HFFc6 (cell line): Measurements from ENCODE around the gene C10orf90. TPM values are rescaled to one million over a fixed set of nuclear protein-coding genes. Genes with fewer than 3 reads are reported as not detected.

ENCODE experiments used
- DNase-seq: peaks from one replicate; pipeline ENCODE4 v3.0.0-alpha.2; 2018
- H3K27ac Mint-ChIP-seq: 2 replicates; pipeline ENCODE4 v1.8.0; 2020; ENCODE audit warnings: mild to moderate bottlenecking, mixed read lengths
- H3K27me3 Mint-ChIP-seq: 2 replicates; pipeline ENCODE4 v1.8.0; 2021; ENCODE audit warnings: mild to moderate bottlenecking, moderate library complexity, mixed read lengths; ENCODE audit not compliant: insufficient read depth
- H3K36me3 Mint-ChIP-seq: 2 replicates; pipeline ENCODE4 v1.8.0; 2021; ENCODE audit warnings: low read depth, mixed read lengths
- H3K4me1 Mint-ChIP-seq: 2 replicates; pipeline ENCODE4 v1.8.0; 2020; ENCODE audit warnings: low read depth, mixed read lengths
- H3K4me3 Mint-ChIP-seq: 2 replicates; pipeline ENCODE4 v1.8.0; 2020; ENCODE audit warnings: mild to moderate bottlenecking, moderate library complexity, mixed read lengths
- H3K9me3 Mint-ChIP-seq: 2 replicates; pipeline ENCODE4 v1.8.0; 2020; ENCODE audit warnings: mild to moderate bottlenecking, mixed read lengths
- CTCF ChIP-seq: fragments of 200-600 bp; sonication (generic); IDR thresholded peaks from 2 replicates; pipeline ENCODE4 v1.5.0; 2021; ENCODE audit warnings: antibody characterized with exemption, mild to moderate bottlenecking
- total RNA-seq, 6 experiments: library from RNA; stranded (reverse); fragmentation: NEBNext Ultra II Directional; extraction: Animal tissue kit (Norgen Biotek cat#: 25700); gene quantifications; 2 replicates in 1 of 6; 3 replicates in 5 of 6; pipeline ENCODE4 v1.2.3, GENCODE V29; 2021

Gene C10orf90
- total RNA-seq, 6 experiments from 2014 or later = not detected

DNA sequence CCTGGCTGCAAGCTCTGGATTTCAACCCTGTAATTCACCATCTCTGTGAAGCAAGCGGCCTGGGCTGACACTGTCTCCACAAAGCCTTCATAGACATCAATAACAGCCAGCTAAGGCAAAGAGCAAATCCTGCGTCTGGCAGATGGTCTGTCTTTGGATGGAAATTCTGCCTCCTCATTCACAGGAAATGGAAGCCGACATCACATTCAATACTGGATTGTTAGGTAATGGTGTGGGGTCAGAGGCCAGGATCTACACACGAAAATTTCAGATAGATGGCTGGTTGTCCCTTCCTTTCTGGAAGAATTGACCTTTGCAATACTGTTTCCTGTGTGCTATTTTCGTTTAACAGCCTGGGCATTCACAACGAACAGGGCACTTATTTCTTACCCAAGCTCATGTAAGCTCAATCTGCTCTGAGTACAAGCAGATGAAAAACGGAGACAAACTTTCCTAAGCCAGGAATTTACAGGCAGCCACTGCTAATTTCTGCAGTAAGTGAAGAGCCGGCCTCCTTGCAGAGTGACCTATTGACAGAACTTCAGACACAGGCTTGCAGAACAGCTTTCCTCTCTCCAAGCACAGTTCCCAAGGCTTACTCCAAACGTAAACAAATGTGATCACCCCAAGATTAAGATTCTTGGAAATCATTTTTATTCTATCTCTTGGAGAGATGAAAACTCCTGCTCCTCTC lies 279.2 kb downstream of the C10orf90 start:
- Mint-ChIP-seq H3K9me3 (no peaks in the 10 kb centered on the region), H3K4me3 (no peak overlapping the region), H3K27me3 (peaks cover 2% of the 10 kb centered on the region; the same call in 1 of the 2 replicates), H3K4me1 (peaks cover 28% of the 10 kb centered on the region), H3K36me3 (peaks cover 9% of the 10 kb centered on the region), H3K27ac (no peak overlapping the region)
- TF ChIP-seq CTCF = no peak
- no peak for DNase-seq

- Mint-ChIP-seq H3K36me3 (no peaks in the 10 kb centered on the region; the same call in 1 of the 2 replicates), H3K4me3 (no peak overlapping the region), H3K27ac (no peak overlapping the region), H3K9me3 (no peaks in the 10 kb centered on the region), H3K27me3 (peaks cover 2% of the 10 kb centered on the region; the same call in 1 of the 2 replicates), H3K4me1 (peaks cover 32% of the 10 kb centered on the region)
- no peak for DNase-seq
- no peak for TF ChIP-seq CTCF
These were observed 280.2 kb downstream of the C10orf90 start for GRCh38 chr10:126390324-126390723.

DNA sequence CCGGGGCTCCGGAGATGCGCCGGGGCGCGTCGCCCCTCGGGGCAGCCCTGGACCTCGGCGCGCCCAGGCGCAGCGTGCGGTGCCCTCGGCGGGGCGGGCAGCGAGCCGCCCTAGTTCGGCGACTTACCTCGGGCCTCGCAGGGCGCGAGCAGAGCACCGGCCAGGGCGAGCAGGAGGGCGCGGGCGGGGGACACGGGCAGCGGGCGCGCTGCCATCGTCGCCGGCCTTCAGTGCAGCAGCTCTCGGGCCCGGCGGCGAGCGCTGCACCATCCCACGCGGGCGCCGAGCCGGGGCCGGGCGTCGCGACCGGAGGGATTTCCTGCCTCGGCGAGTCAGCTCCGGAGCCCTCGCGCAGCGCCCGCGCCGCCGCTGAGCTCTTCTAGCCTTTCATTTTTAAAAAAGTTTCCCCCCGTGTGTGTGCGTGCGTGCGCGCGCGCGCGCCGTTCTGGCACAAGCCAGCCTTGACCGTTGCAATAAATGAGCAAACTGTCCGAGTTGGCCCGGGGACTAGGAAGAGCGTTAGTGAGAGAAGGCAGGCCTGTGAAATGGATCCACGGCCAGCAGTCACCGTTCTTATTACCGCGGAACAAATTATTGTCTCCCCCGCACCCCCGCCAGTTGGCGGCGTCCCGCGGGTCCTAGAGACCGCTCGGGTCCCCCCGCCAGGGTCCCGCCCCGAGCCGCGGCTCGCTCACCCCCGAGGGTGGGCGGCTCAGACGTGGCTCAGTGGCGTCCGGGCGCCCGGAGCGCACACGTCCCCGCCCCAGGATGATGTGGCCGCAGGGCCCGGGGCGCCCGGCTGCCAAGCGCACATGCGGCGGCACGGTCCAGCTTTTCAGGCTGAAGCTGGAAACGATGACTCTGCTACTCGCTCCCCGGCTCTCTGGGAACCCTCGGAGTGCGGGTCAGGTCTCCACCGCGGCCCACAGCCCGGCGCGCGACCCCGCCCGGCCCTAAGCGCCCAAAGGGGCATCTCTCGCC lies 282.3 kb downstream of the C10orf90 start, which contains the start of gene ADAM12:
Gene ADAM12, minus strand, starts transcription at position 547 of the 981 bp plus-strand sequence. Its CDS starts 332 bp downstream, at position 215.
- Mint-ChIP-seq H3K4me1 (peaks cover 53% of the 10 kb centered on the region), H3K9me3 (no peaks in the 10 kb centered on the region)

DNA sequence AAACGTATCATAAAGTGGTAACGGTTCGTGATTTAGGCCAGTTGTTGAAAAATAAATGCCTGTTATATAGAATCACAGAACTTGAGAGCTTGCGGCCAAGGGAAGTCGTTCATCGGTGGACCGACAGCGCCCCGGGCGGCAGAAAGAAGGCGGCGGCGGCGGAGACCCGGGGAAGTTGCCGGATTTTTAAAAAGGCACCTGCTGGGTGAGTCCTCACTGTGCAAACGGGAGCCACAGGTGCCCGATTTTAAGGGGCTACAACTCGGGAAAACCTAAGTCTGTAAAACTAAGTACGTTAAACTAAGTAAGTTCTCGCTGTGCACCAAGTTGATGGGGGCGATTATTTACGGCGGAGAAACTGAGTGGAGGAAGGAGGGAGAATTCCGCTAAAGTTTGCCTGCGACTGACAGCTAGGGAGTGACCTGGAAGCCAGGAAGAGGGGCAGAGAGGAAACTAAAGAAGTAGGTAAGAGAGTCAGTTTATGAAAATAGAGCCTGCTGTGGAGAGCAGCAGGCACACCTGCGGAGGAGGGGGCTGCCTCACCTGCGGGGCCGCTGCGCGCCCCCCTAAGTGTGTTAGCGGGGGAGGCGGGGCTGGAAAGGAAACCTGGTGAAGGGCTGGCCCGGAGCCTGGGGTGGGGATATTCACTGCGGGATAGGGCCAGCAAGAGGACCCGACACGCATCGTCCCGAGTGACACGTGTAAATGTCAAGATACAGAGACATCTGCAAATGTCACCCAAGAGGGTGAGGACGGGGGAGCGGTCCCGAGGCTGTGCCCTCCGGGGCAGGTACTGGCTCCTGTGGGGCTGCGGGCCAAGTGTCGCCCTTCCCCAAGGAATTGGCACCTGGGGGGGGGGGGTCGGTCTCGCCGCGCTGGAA lies 283.2 kb downstream of the C10orf90 start:
- H3K9me3 Mint-ChIP-seq = no peaks in the 10 kb centered on the region
- peak; percentile 55 for DNase-seq
- H3K36me3 Mint-ChIP-seq = peaks cover 10% of the 10 kb centered on the region; the same call in 1 of the 2 replicates
- peak; percentile 88 for TF ChIP-seq CTCF
- peak overlapping the region; percentile 72 for H3K27ac Mint-ChIP-seq
- H3K4me1 Mint-ChIP-seq = peaks cover 59% of the 10 kb centered on the region
- no peaks in the 10 kb centered on the region; the same call in 1 of the 2 replicates for H3K27me3 Mint-ChIP-seq
- peak overlapping the region; percentile 95 for H3K4me3 Mint-ChIP-seq

More for the DNA sequence above, 282.3 kb downstream of the C10orf90 start, which contains the start of gene ADAM12:
- Mint-ChIP-seq H3K27me3 (no peaks in the 10 kb centered on the region; the same call in 1 of the 2 replicates), H3K27ac (peak within 1 kb of the TSS; percentile 72), H3K36me3 (peaks cover 4% of the 10 kb centered on the region; the same call in 1 of the 2 replicates), H3K4me3 (peak within 1 kb of the TSS; percentile 95)
- peak; percentile 43 for DNase-seq
- no peak; the same call in 1 of the 2 replicates for TF ChIP-seq CTCF
